Airway epithelial cell (primary cell): ENCODE data around the gene ZNF691. TPM values are rescaled to one million over a fixed set of nuclear protein-coding genes. Genes with fewer than 3 reads are reported as not detected.

Source experiments
- total RNA-seq: library from RNA; depleted of rRNA; stranded (reverse); fragments of >200 nt; gene quantifications from 2 replicates; pipeline ENCODE4 v1.2.3, GENCODE V29; 2015

The ZNF691 gene, protein sequence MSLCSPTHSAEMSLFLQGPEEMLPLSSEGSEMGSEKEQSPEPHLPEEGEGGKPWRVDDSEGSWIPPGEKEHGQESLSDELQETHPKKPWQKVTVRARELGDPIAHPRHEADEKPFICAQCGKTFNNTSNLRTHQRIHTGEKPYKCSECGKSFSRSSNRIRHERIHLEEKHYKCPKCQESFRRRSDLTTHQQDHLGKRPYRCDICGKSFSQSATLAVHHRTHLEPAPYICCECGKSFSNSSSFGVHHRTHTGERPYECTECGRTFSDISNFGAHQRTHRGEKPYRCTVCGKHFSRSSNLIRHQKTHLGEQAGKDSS
- 8.0 and 9.4 TPM in 2 replicates for total RNA-seq

DNA sequence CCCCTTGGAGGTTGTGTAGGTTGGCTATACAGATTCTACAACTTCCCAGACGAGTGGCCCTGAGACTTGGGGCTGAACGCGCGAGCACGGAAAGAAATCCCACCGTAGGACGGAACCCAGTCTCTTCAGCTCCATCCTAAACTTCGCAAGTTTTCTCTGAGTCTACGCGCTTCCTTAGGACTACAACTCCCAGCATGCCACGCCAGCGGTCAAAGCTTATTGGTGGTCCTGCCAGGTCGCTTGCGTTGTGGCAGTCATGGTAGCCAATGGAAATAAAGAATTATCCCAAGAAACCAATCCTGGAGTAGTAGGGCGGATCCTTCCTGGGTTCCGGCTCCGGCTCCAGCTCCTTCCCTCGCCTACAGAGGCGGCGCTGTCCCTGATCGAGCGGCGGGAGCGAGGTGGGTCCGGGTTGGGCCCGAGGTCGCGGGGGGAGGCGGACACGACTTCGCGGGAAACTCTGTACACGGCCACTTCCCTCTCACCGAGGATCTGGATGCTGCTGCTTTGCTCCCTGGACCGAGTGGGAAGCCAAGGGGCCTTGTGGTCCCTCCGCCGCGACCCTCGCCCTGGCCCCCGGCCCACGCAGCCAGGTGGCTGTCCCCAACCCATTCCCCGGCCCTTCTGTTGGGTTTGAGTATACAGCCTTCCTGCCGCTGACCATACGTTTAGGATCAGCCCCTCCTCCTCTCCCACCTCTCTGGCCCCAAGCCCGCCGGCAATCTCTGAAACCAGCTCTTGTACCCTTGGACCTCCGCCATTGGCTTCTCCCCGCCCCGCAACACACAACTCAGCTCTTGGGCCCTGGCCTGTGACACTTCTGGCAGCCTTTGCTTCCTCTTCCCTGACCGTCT, at the start of gene ZNF691:
Gene ZNF691, plus strand, starts transcription at position 357 of the 854 bp plus-strand sequence. CDS start 3,046 bp downstream, outside the sequence.

DNA sequence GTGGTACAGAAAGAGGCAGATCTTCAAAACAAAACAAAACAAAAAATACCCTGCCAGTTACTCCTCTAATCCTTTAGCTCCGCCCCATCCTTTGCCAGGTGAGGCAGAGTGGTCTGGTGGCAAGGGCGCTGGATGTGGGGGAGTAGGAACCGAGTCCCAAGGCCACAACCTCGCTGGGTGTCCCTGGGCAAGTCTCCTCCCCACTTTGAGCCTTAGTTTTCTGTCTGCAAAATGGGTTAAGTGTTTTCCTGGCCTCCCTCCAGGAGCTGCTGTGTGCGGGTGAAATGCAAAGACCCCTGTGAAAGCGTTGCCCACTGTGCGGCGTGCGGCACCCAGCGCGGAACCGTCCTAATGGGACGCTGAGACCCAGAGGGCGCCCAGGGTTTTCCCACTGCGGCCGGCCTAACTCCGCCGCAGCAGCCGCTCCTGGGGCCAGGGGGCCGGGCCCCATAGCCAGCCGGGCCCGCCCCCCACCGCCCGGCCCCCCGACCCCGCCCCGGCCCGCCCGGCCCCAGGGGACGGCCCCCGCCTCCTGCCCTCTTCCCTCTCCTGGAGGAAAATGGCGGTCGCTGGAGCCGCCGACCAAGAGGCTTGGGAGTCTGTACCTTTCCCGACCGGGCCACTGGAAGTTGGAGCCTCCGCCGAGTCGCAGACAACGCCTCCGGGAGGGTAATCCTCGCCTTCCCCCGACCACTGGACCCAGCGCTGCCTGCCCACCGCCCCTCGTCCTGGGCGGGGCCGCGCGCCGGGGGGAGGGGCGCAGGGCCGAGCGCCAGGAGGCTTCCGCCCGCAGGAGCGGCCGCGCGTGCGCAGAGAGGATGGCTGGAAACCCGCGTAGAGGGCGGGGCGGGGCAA, 29.6 kb upstream of the ZNF691 start, which contains the start of the genes ERMAP and SVBP:
Gene ERMAP, plus strand, starts transcription at position 538 of the 855 bp plus-strand sequence. CDS start 13,327 bp downstream, outside the sequence.
Gene SVBP, minus strand, starts transcription at position 813 of the 855 bp plus-strand sequence. CDS start 853 bp downstream, outside the sequence.

Other genes starting within 250 kb of the ZNF691 start
- 60.7 and 78.7 TPM in 2 replicates for gene PPIH, start 188.2 kb upstream of the ZNF691 start, total RNA-seq
- 693 and 948 TPM in 2 replicates for gene YBX1, start 164.2 kb upstream of the ZNF691 start, total RNA-seq
- 0.21 TPM in 1 of 2 replicates, not detected in the other for gene CLDN19, start 106.4 kb upstream of the ZNF691 start, total RNA-seq
- gene P3H1, start 79.6 kb upstream of the ZNF691 start, total RNA-seq: 37.1 and 43.0 TPM in 2 replicates
- 0.60 and 2.5 TPM in 2 replicates for gene C1orf50, start 79.4 kb upstream of the ZNF691 start, total RNA-seq
- 0.05 and 0.07 TPM in 2 replicates for gene TMEM269, start 61.6 kb upstream of the ZNF691 start, total RNA-seq
- gene ERMAP, start 29.5 kb upstream of the ZNF691 start, total RNA-seq: 4.1 and 4.6 TPM in 2 replicates
- 19.1 and 23.3 TPM in 2 replicates for gene SVBP, start 29.2 kb upstream of the ZNF691 start, total RNA-seq
- 1,064 and 1,733 TPM in 2 replicates for gene SLC2A1, start 112.3 kb downstream of the ZNF691 start, total RNA-seq